ENCODE measurements around the gene ABCD1.

Gene ABCD1

GRCh38 chrX:153773741-153774575 is 49.3 kb downstream of the ABCD1 start:
- no peak for DNase-seq

GRCh38 chrX:153774576-153775292 is 50.1 kb downstream of the ABCD1 start:
- DNase-seq: no peak

- no peak for DNase-seq
Observed at GRCh38 chrX:153775293-153776119, 50.9 kb downstream of the ABCD1 start.

- DNase-seq: no peak
Observed at GRCh38 chrX:153776120-153776599, 51.5 kb downstream of the ABCD1 start.

GRCh38 chrX:153776611-153777045 is 52.0 kb downstream of the ABCD1 start:
- no peak for DNase-seq

GRCh38 chrX:153777261-153778090 is 52.8 kb downstream of the ABCD1 start:
- DNase-seq: no peak

GRCh38 chrX:153778181-153778580 is 53.5 kb downstream of the ABCD1 start:
- DNase-seq: no peak

- DNase-seq: no peak
Observed at GRCh38 chrX:153778684-153779101, 54.0 kb downstream of the ABCD1 start.

GRCh38 chrX:153779891-153780677 is 55.4 kb downstream of the ABCD1 start:
- no peak for DNase-seq

- no peak for DNase-seq
Observed at GRCh38 chrX:153780678-153781427, 56.2 kb downstream of the ABCD1 start, which contains the start of gene SRPK3. Gene SRPK3 (plus strand): TSS chrX:153781041. CDS start chrX:153781087, 46 bp downstream.

GRCh38 chrX:153781428-153782047 is 56.9 kb downstream of the ABCD1 start:
- DNase-seq: no peak

GRCh38 chrX:153782313-153782712 is 57.7 kb downstream of the ABCD1 start:
- no peak for DNase-seq

- DNase-seq: no peak
Observed at GRCh38 chrX:153782871-153783270, 58.2 kb downstream of the ABCD1 start.

- no peak for DNase-seq
Observed at GRCh38 chrX:153783378-153784013, 58.8 kb downstream of the ABCD1 start.

GRCh38 chrX:153784325-153784967 is 59.8 kb downstream of the ABCD1 start:
- DNase-seq: no peak

GRCh38 chrX:153786669-153787068 is 62.0 kb downstream of the ABCD1 start:
- no peak for DNase-seq

GRCh38 chrX:153789654-153790053 is 65.0 kb downstream of the ABCD1 start:
- no peak for DNase-seq

GRCh38 chrX:153791104-153791852 is 66.6 kb downstream of the ABCD1 start:
- DNase-seq: no peak
